GM12873 (cell line): ENCODE results near the gene GMDS.

Source experiments
- TF ChIP-seq, protein P1 (sequence below): IDR thresholded peaks from 2 replicates; pipeline ENCODE4 v1.5.1; 2012; ENCODE audit warnings: low read depth, mild to moderate bottlenecking, moderate library complexity, low read length, control low read depth; ENCODE audit not compliant: insufficient read depth; ENCODE audit errors: missing control alignments

Gene GMDS

DNA sequence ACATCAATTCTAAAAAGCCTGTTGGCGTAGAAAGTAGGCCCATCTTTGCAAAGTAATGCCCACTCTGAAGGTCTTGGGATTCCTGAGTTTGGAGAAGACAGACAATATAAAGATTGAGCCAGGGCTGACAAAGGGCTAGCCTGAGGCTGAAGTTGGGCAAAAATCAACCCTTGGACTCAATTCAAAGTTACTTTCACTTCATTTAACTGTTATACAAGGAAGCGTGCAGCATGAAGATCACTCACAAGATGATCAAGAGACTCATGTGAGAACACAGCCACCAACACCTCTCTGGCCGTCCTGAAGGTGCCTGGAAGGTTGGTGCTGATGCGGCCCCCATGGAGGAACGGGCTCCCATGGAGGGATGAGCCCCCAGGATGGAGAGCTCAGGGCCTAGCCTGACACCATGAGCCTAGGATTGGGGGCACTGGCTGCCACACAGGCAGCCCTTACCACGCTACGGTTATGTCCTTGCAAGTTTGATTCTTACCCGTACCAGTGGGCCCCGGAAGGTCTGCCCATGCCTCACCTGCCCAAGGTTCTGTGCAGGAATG lies 609.1 kb downstream of the GMDS start:
- TF ChIP-seq, protein P1, sequence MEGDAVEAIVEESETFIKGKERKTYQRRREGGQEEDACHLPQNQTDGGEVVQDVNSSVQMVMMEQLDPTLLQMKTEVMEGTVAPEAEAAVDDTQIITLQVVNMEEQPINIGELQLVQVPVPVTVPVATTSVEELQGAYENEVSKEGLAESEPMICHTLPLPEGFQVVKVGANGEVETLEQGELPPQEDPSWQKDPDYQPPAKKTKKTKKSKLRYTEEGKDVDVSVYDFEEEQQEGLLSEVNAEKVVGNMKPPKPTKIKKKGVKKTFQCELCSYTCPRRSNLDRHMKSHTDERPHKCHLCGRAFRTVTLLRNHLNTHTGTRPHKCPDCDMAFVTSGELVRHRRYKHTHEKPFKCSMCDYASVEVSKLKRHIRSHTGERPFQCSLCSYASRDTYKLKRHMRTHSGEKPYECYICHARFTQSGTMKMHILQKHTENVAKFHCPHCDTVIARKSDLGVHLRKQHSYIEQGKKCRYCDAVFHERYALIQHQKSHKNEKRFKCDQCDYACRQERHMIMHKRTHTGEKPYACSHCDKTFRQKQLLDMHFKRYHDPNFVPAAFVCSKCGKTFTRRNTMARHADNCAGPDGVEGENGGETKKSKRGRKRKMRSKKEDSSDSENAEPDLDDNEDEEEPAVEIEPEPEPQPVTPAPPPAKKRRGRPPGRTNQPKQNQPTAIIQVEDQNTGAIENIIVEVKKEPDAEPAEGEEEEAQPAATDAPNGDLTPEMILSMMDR, result no peak

DNA sequence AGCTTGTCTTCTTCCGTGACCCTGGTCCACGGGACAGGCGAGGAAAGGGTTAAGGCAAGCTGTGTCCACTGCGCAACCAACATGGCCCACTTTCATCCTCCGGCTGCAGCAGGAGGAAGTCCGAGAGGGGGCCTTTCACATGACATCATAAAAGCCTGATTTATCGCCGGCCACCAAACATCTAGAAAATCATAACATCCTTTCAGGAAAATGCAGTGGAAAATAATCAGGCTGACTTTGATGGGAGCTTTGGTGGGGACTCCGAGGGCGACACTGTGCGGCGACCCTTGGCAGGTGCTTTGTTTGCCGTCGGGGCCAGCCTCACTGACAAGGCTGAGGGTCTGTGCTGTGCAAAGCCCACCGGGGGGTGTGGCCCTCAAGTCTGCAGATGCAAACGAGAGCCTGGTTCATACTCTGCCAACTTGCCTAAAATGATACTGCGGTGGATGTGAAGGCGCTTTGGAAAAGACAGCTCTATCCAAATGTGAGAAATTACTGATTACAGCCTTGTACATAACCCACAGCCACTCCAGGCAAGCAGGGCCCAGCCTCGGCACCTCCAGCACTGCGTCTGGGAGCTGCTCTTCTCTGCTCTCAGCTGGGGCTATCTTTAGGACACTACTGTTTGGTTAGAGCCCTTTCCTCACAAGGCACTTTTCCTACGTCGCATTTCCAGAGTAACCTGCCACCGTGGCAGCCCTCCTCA lies 609.9 kb downstream of the GMDS start:
- TF ChIP-seq, protein P1, result no peak

DNA sequence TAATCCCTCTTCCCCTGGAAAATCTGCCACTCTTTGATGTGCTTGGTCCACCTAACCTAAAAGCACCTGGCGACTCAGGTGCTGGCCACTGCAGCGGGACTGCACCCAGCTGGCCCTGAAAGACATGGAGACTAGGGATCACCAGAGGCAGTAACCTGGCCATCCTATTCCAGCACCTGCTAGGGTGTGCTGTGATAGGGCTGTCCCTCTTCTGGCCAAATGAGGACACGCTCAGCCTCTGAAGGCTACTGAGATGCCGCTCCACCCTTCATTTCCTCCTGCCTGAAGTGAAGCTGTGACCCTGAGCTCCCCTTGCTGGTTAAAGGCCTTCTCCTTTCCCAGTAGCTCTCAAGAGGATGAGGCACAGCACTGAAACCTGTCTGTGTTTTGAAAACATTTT lies 611.3 kb downstream of the GMDS start:
- TF ChIP-seq, protein P1, result no peak

- TF ChIP-seq, protein P1, result no peak
These were observed 611.9 kb downstream of the GMDS start for GRCh38 chr6:1633366-1634021.

- TF ChIP-seq, protein P1, result no peak
These were observed 614.2 kb downstream of the GMDS start for GRCh38 chr6:1631251-1631650.

GRCh38 chr6:1630771-1631217 lies 614.6 kb downstream of the GMDS start:
- TF ChIP-seq, protein P1, result no peak

GRCh38 chr6:1630212-1630770 lies 615.1 kb downstream of the GMDS start:
- TF ChIP-seq, protein P1, result no peak
